Neural progenitor cell (in vitro differentiated cells): ENCODE measurements around the gene KAZALD1.

Experiments
- EZH2 ChIP-seq: fragments of 200-600 bp; sonication (generic); IDR thresholded peaks from 2 replicates; pipeline ENCODE4 v1.6.1; 2017; ENCODE audit warnings: antibody characterized with exemption, mild to moderate bottlenecking, moderate library complexity
- EZH2phosphoT487 ChIP-seq: fragments of 200-600 bp; sonication (generic); IDR thresholded peaks from 2 replicates; pipeline ENCODE4 v1.6.1; 2017; ENCODE audit warnings: antibody characterized with exemption
- TF ChIP-seq, protein P1 (sequence below): fragments of 200-600 bp; sonication (generic); IDR thresholded peaks from 2 replicates; pipeline ENCODE4 v1.5.1; 2017; ENCODE audit warnings: antibody characterized with exemption, mild to moderate bottlenecking

- TF ChIP-seq, protein P1, sequence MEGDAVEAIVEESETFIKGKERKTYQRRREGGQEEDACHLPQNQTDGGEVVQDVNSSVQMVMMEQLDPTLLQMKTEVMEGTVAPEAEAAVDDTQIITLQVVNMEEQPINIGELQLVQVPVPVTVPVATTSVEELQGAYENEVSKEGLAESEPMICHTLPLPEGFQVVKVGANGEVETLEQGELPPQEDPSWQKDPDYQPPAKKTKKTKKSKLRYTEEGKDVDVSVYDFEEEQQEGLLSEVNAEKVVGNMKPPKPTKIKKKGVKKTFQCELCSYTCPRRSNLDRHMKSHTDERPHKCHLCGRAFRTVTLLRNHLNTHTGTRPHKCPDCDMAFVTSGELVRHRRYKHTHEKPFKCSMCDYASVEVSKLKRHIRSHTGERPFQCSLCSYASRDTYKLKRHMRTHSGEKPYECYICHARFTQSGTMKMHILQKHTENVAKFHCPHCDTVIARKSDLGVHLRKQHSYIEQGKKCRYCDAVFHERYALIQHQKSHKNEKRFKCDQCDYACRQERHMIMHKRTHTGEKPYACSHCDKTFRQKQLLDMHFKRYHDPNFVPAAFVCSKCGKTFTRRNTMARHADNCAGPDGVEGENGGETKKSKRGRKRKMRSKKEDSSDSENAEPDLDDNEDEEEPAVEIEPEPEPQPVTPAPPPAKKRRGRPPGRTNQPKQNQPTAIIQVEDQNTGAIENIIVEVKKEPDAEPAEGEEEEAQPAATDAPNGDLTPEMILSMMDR: no peak
- TF ChIP-seq EZH2phosphoT487: no peak
- no peak for TF ChIP-seq EZH2
These were observed 33.2 kb downstream of the KAZALD1 start for GRCh38 chr10:101095004-101095403.
